HG03135 (cell line): ENCODE data around the gene FBXW12.

Experiments used
- ATAC-seq: cut with Tn5 transposase; IDR thresholded peaks from one replicate; pipeline ENCODE4 v1.9.1; 2021; ENCODE audit warnings: mild to moderate bottlenecking, moderate library complexity; ENCODE audit not compliant: unreplicated experiment

The FBXW12 gene

GRCh38 chr3:48420561-48420960, 48.5 kb downstream of the FBXW12 start:
- no peak for ATAC-seq

- no peak for ATAC-seq
Measured at GRCh38 chr3:48422272-48422671, 50.3 kb downstream of the FBXW12 start.

DNA sequence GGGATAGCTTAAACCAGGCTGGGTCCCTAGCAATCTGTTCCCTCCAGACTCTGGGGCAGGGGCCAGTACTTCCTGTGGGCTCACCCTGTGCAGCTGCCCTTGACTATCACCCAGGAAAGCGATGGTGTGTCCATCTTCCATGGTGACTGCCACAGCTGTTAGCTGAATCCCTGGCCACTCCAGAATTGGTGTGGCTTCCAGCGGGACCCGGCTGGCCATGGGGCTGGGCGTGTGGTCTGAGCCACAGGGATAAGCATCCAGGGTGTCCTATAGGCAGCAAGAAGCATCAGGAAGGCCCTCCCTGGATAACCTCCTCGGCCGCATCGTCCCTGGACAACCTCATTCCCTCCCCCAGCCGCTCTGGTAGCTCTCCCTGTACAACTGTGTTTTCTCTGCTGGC, 50.7 kb downstream of the FBXW12 start:
- ATAC-seq = no peak

DNA sequence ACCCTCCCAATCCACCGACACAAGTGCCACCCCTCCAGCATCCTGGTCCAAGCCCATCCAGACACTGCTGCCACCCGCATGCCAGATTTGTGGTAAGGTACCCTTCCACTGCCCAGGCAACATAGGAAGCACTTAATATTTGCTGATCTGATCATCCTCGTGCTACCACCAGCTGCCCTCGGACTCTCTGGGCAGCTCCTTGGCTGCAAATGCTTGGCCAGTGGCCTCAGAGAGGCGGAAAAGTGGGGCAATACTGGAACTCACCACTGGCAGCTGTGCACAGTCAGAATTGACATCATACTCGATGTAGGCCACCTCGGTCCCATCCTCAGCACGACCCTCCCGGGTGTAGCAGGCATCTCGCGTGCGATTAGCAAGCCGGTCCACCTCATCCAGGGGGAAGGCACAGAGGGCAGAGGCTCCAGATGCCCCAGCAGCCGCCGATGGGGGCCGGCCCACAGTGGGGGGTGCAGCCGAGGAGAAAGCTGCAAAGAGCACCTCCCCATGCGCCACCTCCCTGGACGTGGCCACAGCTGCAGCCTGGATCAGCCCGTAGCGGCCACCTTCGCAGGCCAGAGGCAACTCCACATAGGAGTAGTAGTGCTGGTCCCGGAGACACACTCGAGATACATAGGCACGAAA, 51.3 kb downstream of the FBXW12 start:
- no peak for ATAC-seq

DNA sequence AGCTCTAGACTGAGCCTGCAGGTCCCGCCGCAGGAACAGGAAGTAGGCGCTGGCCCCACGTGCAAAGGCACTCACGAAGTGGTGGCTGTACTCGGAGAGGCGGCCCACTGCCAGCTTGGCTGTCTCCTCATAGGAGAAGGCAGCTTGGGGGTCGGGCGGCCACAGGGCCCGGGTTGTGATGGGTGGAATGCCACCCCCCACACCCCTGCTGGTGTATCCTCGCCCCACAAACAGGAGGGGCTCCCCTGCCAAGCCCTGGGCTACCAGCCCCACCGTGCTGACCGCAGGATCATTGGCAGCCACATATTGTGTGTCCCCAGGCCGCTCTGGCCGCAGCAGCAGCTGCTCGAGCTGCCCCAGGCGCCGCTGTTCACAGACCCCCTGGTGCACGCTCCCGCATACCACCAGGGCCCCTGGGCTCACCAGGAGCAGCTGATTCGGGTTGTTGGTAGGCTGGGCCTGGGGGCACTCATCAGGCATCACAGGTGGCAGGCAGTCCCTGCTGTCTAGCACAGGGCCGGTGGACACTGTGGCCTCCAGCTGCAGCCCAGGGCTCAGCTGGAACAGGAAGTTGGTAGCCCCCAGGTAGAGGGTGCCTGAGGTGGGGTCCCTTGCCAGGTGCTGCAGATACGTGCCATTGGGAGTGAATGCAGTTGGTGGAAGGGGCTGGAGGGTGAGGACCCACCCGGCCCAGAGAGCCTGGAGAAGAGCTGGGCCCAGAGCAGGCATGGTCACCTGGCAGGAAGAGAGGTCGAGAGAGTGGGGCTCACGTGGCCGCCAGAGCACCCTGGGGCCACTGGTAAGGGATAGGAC, 52.1 kb downstream of the FBXW12 start:
- no peak for ATAC-seq

- no peak for ATAC-seq
Measured at GRCh38 chr3:48425281-48425812, 53.3 kb downstream of the FBXW12 start.

GRCh38 chr3:48426401-48426909, 54.4 kb downstream of the FBXW12 start:
- no peak for ATAC-seq

DNA sequence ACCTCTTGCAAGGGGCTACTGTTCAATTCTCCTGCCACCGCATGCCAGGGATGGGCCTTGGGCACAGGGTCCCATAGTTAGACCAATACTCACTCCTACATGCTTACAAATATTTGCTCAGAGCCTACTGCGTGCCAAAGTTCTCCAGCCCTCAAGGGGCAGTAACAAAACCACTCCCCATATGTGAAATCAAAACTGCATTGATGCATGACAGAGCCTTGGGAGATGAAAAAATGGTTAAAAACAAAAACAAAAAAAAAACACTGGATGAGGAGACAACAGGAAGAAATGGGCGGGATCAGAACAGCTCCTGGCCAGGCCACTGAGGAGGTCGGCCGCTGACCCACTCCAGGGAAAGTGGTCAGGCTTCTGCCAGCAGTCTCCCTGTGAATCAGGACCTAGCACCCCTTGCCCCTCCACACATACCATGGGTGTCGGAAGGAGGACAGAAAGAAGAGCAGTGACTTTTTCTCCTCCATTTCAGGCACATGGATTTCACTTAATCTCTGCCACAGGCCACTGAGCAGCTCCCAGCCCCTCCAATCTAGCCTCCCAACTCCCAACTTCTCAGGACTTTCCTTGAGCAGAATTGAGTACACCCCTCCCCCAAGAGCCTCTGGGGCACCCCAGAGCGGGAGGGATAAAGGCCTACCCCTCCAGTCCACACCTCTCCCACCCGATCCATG, 55.1 kb downstream of the FBXW12 start:
- no peak for ATAC-seq

DNA sequence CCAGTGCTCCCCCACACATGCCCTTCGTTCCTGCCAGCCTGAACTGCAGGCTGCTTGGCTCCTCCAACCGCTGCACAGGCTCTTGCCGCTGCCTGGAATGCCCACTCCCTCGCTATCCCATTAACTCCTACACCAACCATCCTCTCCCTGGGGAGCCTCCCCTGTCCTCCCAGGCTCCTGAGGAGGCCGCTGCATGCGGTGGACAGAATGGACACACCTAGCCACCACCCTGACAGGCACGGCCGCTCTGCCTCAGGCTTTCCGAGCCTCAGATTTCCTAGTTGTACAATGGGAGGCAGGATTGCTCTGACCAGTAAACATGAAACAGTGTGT, 55.6 kb downstream of the FBXW12 start:
- no peak for ATAC-seq

DNA sequence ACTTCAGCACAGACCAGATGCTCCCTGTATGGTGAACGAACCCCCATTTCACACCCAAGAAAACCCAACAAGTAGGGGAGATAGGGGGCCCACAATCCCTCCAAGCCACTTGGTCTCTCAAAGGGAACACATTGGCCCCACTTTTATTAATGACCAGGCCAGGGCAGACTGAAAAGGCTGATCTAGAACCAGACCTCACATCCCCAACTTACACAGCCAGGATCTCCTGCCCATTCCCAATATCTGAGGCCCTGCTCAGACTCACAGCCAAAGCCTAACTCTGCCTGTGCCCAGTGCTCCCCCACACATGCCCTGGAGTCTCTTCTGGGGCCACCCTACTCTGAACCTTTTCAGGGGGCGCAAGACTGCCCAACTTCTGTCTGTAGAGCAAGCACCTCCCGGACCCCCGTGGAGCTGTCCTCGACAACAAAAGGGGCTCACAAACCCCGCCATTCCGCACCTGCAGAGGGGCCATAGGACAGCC, 56.1 kb downstream of the FBXW12 start:
- no peak for ATAC-seq

DNA sequence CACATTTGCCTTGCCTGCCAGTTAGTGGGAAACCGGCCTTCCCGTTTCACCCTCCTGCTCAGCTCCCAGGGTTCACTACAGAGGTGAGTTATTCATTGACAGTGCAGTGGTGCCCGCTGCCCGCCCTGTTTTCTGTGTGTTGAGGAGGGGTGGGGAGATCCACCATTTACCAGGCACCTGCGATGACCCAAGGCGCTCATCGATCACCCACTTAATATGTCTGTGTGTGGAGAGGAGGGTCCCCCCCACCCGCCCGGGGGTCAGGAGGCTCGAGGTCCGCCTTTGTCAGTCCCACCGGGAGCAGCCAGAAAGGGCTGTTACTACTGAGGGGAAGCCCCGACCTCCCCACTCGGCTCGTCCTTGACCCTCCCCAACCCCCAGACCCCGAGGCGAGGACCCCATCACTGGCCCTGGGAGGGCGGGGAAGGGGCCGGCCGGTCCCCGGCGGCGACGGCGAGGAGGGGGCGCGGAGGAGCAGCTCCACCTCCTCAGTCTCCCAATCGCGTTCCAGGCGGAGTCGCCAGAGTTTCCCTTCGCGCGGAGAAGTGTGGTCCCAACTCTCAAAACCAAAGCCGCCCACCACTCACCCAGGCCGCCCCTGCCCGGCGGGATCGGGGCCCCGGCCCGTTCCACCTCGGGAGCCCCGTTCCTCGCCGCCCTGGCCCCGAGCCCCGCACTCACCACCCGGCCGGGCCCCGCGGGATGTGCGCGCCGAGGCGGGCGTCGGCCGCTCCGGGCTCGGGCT, 56.7 kb downstream of the FBXW12 start:
- ATAC-seq = no peak

GRCh38 chr3:48429317-48429959, 57.4 kb downstream of the FBXW12 start:
- ATAC-seq = no peak

GRCh38 chr3:48429960-48430707, 58.1 kb downstream of the FBXW12 start, which contains the start of gene PLXNB1:
Gene PLXNB1, minus strand, starts transcription at chr3:48430086. Its CDS starts 5,475 bp downstream, at chr3:48424611.
- ATAC-seq = no peak

- ATAC-seq = no peak
Measured at GRCh38 chr3:48430708-48431101, 58.7 kb downstream of the FBXW12 start.

DNA sequence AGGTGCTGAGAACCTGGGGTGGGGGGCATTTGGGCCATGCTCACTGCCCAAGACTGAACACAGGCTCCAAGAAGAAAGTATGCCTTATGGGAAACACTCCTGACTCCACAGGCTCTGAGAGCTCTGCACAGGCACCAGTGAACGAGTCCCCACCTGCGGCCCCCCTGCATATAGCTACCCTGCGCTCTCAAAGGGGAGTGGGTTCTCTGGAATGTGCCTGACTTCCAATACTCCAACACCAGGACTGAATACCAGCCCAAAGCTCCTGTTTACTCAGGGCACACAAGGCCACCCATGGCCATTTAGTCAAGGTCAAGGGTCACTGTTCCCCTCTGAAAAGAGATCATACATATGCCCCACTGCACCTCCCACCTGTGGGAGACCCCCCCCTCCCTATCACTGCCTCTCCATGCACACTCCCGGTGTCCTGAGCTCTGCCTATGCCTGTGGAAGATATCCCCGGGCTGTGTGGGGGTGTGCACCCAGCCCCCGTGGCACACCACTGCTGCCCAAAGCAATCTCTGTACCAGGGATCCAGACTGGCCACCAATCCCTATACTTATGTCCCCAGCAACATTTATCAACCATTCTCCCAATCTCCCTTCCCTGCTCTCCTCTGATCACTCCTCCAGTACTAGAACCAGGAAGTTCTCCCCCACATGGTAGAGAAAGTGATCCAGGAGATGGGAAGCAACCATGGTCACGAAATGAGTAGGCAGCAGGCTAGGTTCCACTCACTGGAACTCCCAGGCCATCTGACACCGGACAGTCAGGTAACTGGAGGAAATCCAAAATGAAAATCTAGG, 59.4 kb downstream of the FBXW12 start:
- no peak for ATAC-seq

- no peak for ATAC-seq
Measured at GRCh38 chr3:48432411-48433371, 60.7 kb downstream of the FBXW12 start.

DNA sequence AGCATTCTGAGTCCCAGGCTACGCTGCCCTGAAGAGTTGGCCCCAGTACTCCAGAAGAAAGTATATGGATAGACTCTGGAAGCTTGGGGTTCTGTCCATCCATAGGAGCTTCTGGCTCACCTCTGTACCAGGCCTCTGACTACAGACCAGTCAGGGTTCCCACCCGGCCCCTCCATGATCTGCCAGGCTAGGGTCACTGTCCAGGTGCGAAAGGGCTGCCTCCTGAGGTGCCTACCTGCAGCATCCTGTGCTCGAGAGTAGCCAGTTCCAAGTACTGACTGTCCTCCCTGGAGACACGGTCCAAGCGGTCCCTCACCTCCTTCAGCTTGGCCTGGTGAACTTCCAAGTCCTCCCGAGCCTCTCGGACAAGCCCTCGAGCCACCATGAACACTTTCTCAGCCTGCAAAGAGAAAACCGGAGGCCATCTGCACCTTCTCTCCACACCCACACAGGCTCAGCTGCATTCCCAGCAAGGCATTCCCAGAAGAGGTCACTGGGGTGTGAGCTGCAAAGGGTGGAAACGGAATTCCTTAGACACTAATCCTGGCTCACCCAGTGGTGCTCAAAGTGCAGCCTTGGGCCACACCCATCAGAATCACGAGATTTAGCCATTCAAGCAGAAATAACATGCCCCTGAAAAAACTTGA, 61.6 kb downstream of the FBXW12 start:
- no peak for ATAC-seq
